ENCODE measurements around the gene OLFML2A.

The OLFML2A gene

DNA sequence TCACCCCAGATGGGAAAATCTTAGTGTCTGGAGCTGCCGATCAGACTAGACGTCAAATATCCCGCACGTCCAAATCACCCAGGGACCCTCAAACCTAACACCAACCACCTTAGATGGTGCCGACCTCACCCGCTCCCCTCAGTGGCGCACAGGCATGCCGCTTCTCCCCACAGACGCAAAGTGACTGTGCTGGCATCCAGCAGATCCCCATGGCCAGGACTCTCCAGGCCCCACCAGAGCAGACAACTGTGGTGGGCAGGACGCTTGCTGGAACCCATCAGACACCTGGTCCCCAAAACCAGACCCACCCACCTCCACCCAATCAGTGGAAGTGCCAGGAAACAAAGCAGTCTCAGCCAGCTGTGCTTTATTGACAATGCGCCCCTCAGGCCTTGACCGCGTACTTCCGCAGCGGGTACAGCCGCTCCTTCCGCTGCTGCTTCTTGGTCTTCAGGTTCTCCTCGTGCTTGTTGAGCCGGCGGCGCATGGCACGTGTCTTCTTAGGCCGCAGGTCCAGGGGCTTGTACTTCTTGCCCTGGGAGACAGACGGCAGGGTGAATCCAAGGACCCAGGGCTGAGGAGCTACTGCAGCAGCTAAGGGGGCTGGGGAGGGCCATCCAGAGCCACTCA is 80.7 kb downstream of the OLFML2A start:
- no peak for DNase-seq

DNA sequence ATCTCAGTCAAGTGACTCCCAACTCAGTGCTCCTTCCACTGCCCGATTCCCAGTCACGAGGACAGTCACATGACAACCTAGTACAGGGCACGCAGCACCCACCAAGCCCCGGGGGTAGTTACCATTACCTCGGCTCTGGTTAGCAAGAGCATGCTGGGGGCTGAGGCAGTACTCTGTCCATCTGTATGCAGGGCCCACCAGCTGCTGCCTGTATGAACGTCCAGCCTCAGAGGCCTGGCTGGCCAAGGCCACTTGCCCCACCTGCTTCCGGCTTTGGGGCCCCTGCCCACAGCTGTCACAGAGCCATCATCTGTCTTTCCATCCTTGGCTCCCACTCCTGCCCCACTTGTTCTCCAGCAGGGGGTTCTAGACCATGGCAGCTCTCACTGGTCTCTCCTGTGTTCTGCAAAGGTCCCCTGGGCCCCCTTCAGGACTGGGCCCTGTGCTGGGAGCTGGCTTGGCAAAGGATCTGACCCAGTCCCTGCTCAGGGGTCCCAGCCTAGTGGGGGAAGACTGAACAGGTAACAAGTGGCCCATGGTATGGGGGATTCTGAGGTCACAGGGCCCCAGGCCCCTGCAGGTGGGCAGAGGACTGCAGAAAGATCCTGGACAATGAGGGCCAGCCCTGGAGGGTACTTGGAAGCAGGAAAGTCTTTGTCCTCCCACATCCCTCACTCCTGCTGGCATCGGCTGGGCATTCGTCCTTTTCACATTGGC is 81.6 kb downstream of the OLFML2A start:
- no peak for DNase-seq

DNA sequence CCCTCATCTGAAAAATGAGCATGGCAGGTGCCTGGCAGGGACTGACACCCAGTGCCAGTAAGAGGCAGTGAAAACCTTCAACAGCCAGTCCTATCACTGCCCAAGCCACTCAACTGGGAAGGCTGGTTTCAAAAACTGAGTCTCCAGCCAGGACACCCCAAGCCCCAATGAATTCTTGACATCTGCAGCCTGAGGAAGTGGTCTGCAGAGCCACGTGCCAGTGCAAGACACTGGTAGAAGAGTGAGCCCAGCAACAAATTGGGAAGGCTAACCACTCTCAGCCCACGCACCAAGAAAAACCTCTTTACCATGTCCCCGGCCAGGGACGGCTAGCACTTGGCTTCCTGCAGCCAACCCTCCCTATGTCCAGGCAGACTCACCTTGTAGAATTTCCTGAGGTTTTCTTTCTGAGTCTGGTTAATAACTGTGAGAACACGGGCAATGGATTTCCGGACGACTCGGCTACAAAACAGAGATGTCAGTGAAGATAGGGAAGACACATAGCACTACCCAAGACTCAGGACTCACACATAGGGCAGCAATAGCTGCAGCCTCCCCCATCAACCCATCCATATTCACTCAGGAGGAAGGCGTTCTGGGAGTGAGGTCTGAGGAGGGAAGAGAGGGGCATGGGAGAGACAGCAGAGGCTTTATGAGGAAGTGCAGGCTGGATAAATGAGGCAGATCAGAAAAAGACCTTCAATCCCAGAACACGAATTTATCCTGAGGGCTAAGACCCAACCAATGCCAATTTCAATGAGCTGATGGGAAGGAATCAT is 83.1 kb downstream of the OLFML2A start:
- no peak for DNase-seq

DNA sequence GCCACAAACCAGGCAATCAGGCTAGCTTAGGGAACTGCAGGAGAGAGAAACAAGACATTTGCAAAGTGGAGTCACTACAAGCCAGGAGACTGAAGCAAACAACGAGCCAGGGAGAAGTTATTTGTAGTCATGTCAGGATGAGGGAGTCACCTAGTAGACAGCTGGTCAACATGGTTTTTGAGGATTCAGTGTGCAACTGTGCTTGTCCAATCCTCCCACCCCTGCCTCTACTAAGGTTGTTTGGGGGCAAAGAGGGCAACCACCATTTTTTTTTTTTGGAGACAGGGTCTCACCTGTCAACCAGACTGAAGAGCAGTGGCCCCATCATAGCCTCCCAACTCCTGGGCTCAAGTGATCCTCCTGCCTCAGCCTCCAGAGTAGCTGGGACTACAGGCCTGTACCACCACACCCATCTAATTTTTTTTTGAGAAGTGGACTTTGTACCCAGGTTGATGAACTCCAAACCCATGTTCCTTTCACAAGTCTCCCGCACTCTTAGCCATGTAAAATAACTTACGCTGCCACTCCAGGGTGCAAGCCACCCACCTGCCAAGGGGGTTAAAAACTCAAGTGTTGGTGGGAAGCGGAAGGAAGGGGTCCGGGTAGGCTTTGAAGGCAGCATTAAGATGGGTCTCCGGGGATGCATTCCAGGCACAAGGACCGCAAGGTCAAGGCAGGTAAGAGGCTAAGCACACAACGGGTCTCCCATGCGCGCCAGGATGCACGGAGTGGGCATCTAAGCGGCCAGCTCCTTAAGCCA is 83.8 kb downstream of the OLFML2A start:
- no peak for DNase-seq

DNA sequence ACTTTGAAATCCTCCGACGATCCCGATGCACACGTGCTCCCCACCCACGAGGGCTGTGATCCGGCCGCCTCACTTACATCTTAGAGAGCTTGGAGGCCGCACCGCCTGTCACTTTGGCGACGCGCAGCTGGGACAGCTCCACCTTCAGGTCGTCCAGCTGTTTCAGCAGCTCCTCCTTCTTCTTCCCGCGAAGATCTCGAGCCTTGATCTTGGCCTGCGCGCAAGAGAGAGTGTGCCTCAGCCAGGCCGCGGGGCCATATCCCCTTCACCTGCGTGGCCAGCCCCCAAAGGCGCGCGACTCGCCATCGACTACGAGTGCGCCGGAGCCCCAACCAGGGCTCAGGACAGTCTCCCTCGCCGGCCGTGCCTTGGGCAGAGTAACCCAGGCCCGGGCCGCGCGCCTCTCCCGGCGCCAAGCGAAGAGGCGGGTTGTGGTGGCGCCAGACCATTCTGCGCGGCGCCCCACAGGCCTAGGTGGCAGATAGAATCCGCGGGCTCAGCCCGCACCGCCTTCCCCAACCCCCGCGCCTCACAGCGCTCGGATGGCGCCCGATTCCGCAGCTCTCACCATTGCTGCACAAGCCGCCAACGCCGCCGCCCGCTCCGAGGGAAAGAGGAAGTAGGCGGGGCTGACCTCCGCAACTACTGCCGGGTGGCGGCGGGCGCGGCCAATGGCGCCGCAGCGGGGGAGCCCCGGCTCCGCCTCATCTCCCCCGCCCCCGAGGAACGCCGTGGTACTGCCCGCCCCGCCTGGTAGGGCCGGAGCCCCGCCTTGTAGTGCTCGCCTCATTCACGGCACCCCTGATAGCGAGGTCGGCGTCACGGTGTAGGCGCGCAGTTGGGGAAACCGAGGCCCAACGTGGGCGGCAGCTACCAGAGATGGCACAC is 84.7 kb downstream of the OLFML2A start, which contains the start of the genes ARPC5L and RPL35:
Gene ARPC5L (plus strand): TSS at position 789 of the 888 bp plus-strand sequence. CDS start 7,161 bp downstream, outside the sequence.
Gene RPL35 (minus strand): TSS at position 616 of the 888 bp plus-strand sequence. CDS start 45 bp downstream, at position 571.
- DNase-seq = peak; percentile 68

DNA sequence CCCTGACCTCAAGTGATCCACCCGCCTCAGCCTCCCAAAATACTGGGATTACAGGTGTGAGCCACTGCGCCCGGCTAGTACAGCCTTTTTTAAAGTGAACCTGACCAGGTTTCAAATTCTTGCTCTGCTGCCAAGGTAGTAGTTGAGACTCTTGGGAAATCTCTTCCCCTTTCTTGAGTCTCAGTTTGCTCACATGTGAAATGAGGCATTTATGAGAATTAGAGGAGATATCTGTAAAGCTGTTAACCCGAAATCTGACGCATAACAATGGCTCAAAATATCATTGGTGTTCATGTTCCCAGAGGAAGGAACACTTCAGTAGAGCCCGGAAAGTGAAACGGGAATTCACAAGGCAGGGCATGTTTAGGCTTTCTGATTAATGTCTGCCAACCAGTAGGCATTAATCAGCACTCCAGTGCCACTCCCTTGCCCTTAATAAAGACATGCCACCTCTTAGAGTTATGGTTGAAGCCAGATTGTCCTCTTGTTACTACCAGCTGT is 86.5 kb downstream of the OLFML2A start:
- no peak for DNase-seq

Data from NCI-H1417 treated with DMSO at 0.1 percent for 48 hours (cell line).